ENCODE data around the gene PBX3. TPM values are rescaled to one million over a fixed set of nuclear protein-coding genes. Genes with fewer than 3 reads are reported as not detected.

PBX3 gene
- total RNA-seq, 1 donor from 2014 or later: 82.3 TPM

- H3K4me1 ChIP-seq: no peaks in the 10 kb centered on the region
- H3K27me3 ChIP-seq: no peaks in the 10 kb centered on the region
- no peak for TF ChIP-seq CTCF (IDR thresholded peaks at IDR 0.05)
- H3K27ac ChIP-seq: no peak overlapping the region
- intact Hi-C loops (cut with DNase I): loop anchor here (10.0 kb wide), 1 partner anchor 136 kb away; the partner anchor contains the start of gene PBX3
- DNase-seq (ENCODE audit: extremely low spot score in 2 of 2): no peak
- no peaks in the 10 kb centered on the region for H3K36me3 ChIP-seq
- H3K4me3 ChIP-seq: no peak overlapping the region
- H3K9me3 ChIP-seq: no peaks in the 10 kb centered on the region
These were observed 133.9 kb downstream of the PBX3 start for GRCh38 chr9:125881042-125881441.

- Histone ChIP-seq H3K27me3 (no peaks in the 10 kb centered on the region), H3K27ac (no peak overlapping the region), H3K9me3 (no peaks in the 10 kb centered on the region), H3K36me3 (no peaks in the 10 kb centered on the region), H3K4me1 (peaks cover 6% of the 10 kb centered on the region), H3K4me3 (no peak overlapping the region)
- intact Hi-C loops (cut with DNase I): loop anchor here (10.0 kb wide), 1 partner anchor 139 kb away; the partner anchor contains the start of gene PBX3
- DNase-seq (ENCODE audit: extremely low spot score in 2 of 2): no peak
- TF ChIP-seq POLR2AphosphoS5 (IDR thresholded peaks at IDR 0.05; ENCODE audit: insufficient read depth in 1 of 2, low read depth in 1 of 2) (no peak), POLR2A (IDR thresholded peaks at IDR 0.05) (no peak), CTCF (IDR thresholded peaks at IDR 0.05) (no peak)
These were observed 136.5 kb downstream of the PBX3 start for GRCh38 chr9:125883565-125884217.

- TF ChIP-seq CTCF (IDR thresholded peaks at IDR 0.05): no peak
- TF ChIP-seq POLR2AphosphoS5 (IDR thresholded peaks at IDR 0.05; ENCODE audit: insufficient read depth in 1 of 2, low read depth in 1 of 2): no peak
- TF ChIP-seq POLR2A (IDR thresholded peaks at IDR 0.05): no peak
- Histone ChIP-seq H3K36me3 (no peaks in the 10 kb centered on the region), H3K27ac (no peak overlapping the region), H3K27me3 (no peaks in the 10 kb centered on the region), H3K4me3 (no peak overlapping the region), H3K9me3 (no peaks in the 10 kb centered on the region), H3K4me1 (peaks cover 6% of the 10 kb centered on the region)
- DNase-seq (ENCODE audit: extremely low spot score in 2 of 2): no peak
- intact Hi-C loops (cut with DNase I): loop anchor here (10.0 kb wide), 1 partner anchor 139 kb away; the partner anchor contains the start of gene PBX3
These were observed 137.0 kb downstream of the PBX3 start for GRCh38 chr9:125884218-125884595.

GRCh38 chr9:125885405-125886034 is 138.3 kb downstream of the PBX3 start:
- H3K4me1 ChIP-seq: peaks cover 13% of the 10 kb centered on the region
- intact Hi-C loops (cut with DNase I): loop anchor here (10.0 kb wide), 1 partner anchor 141 kb away; the partner anchor contains the start of gene PBX3
- no peaks in the 10 kb centered on the region for H3K9me3 ChIP-seq
- H3K27ac ChIP-seq: no peak overlapping the region
- TF ChIP-seq CTCF (IDR thresholded peaks at IDR 0.05) (no peak), POLR2A (IDR thresholded peaks at IDR 0.05) (no peak), POLR2AphosphoS5 (IDR thresholded peaks at IDR 0.05; ENCODE audit: insufficient read depth in 1 of 2, low read depth in 1 of 2) (no peak)
- no peaks in the 10 kb centered on the region for H3K36me3 ChIP-seq
- no peak overlapping the region for H3K4me3 ChIP-seq
- no peaks in the 10 kb centered on the region for H3K27me3 ChIP-seq
- no peak for DNase-seq (ENCODE audit: extremely low spot score in 2 of 2)

- no peak for DNase-seq (ENCODE audit: extremely low spot score in 2 of 2)
- Histone ChIP-seq H3K27ac (peak overlapping the region; percentile 3), H3K27me3 (no peaks in the 10 kb centered on the region), H3K4me3 (no peak overlapping the region), H3K4me1 (peaks cover 13% of the 10 kb centered on the region), H3K9me3 (no peaks in the 10 kb centered on the region), H3K36me3 (no peaks in the 10 kb centered on the region)
- no peak for TF ChIP-seq POLR2AphosphoS5 (IDR thresholded peaks at IDR 0.05; ENCODE audit: insufficient read depth in 1 of 2, low read depth in 1 of 2)
- no peak for TF ChIP-seq POLR2A (IDR thresholded peaks at IDR 0.05)
- no peak for TF ChIP-seq CTCF (IDR thresholded peaks at IDR 0.05)
- intact Hi-C loops (cut with DNase I): loop anchor here (10.0 kb wide), 1 partner anchor 142 kb away; the partner anchor contains the start of gene PBX3
These were observed 139.2 kb downstream of the PBX3 start for GRCh38 chr9:125886365-125886764.
